NCI-H345 (cell line): Measurements from ENCODE around the gene TARS1.
"Not testable (repeated sequence)": the region's sequence is repeated elsewhere in the genome, so short reads cannot be mapped to it uniquely, and the experiment has no call there.

Source experiments
- DNase-seq: peaks from one replicate; lab custom pipeline; 2025; lab: John Stamatoyannopoulos, UW

TARS1 gene

GRCh38 chr5:33488558-33489355 lies 48.0 kb downstream of the TARS1 start:
- DNase-seq = no peak

GRCh38 chr5:33489481-33490067 lies 48.8 kb downstream of the TARS1 start:
- DNase-seq = no peak

- no peak for DNase-seq
Observed at GRCh38 chr5:33490071-33490665, 49.4 kb downstream of the TARS1 start.

GRCh38 chr5:33491941-33492340 lies 51.2 kb downstream of the TARS1 start:
- DNase-seq = no peak

- DNase-seq = no peak
Observed at GRCh38 chr5:33494466-33494865, 53.7 kb downstream of the TARS1 start.

GRCh38 chr5:33501260-33501659 lies 60.5 kb downstream of the TARS1 start:
- DNase-seq = no peak

GRCh38 chr5:33501899-33502298 lies 61.1 kb downstream of the TARS1 start:
- DNase-seq = no peak

- no peak for DNase-seq
Observed at GRCh38 chr5:33504570-33504969, 63.8 kb downstream of the TARS1 start.

GRCh38 chr5:33507426-33507825 lies 66.7 kb downstream of the TARS1 start:
- DNase-seq = no peak

- no peak for DNase-seq
Observed at GRCh38 chr5:33509036-33509435, 68.3 kb downstream of the TARS1 start.

- no peak for DNase-seq
Observed at GRCh38 chr5:33513462-33514185, 72.9 kb downstream of the TARS1 start.

- DNase-seq = not testable (repeated sequence)
Observed at GRCh38 chr5:33515366-33515765, 74.6 kb downstream of the TARS1 start.

GRCh38 chr5:33516421-33516820 lies 75.7 kb downstream of the TARS1 start:
- no peak for DNase-seq
